GM23248 (cell line): ENCODE data around the gene BPIFA3.

Source experiments
- EZH2 ChIP-seq: fragments of 200-600 bp; sonication (generic); IDR thresholded peaks from 2 replicates; pipeline ENCODE4 v1.6.1; 2018; ENCODE audit warnings: antibody characterized with exemption, mild to moderate bottlenecking; ENCODE audit not compliant: insufficient read depth, poor library complexity, severe bottlenecking
- EZH2phosphoT487 ChIP-seq: fragments of 200-600 bp; sonication (generic); IDR thresholded peaks from 2 replicates; pipeline ENCODE4 v1.6.1; 2018; ENCODE audit warnings: antibody characterized with exemption, moderate library complexity, mild to moderate bottlenecking, low read depth; ENCODE audit not compliant: insufficient read depth

DNA sequence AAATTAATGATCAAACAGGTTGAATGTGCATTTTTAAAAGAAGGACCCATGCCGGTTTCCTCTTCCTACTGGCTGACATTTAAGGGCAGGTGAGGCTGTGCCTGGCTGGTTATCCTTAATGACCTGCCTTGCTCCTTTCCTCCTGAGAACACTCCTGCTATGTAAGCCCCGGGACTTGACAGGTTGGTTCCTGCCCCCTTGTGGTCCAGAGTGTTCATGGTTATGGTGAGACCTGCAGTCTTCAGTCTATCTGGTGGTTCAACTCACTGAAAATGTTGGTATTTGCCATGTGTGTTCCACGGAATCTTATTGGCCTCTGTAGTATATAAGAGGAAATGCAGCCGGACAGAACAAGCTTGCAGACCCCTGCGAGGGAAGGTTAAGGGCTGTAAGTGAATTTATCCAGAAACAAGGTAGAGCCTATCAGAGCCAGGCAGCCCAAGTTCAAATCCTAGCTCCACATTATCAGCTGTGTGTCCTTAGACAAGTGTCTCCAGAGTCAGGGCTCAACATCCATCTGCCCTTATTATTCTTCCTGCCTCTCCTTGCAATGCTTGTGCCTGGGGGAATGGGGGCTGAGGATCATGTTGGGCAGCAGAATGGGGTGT lies 5.2 kb upstream of the BPIFA3 start:
- no peak for TF ChIP-seq EZH2
- no peak for TF ChIP-seq EZH2phosphoT487
